Nucleus accumbens (tissue), 56 donors: ENCODE measurements around the gene DIS3L2.
"Not testable (repeated sequence)": the region's sequence is repeated elsewhere in the genome, so short reads cannot be mapped to it uniquely, and the experiment has no call there.

Source experiments
- DNase-seq, 56 donors: peaks; one replicate each; lab custom pipeline; 2025; lab: John Stamatoyannopoulos, UW

DIS3L2 gene

DNA sequence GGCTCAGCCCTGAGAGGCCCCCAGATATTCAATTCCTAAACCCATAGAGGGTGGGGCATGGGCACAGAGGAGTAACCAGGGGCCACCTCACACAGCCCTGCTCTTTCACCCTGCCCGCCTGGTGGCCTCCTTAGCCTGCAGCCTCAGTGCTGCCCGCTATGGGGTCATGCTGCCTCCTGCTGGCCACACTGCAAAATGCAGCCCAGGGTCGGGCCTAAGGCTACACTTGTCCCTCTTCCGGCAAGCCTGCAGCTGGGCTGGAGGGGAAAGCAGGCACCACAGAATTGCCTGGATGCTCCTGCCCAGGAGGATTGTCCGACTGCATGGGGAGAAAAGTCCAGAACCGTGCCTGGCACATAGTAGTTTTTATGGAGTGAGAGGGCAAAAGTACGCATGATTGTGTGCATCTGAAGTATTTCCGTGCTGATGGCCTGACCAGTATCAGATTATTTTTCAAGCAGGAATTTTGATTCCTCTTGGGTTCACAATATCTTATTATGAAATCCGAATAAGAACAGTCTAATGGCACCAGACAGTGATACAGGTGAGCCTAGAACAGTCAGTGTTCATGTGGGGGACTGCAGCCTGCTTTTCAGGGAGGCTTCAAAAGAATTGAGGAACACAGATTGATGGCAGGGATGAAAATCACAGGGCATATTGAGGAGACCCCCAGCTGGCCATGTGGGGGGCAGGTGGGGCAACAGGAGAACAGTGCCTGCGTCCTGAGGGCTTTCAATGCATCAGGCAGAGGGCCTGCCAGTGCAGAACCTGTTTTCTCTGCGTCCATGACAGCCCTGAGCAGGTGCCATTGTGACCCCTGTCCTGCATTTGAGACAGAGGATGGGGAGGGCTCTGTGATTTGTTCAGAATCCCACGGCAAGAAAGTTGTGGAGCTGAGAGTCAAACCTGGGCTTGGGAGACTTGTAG, 365.9 kb downstream of the DIS3L2 start:
- peak in 45 of 56 donors; percentile 12 to 77 (median 44) for DNase-seq

DNA sequence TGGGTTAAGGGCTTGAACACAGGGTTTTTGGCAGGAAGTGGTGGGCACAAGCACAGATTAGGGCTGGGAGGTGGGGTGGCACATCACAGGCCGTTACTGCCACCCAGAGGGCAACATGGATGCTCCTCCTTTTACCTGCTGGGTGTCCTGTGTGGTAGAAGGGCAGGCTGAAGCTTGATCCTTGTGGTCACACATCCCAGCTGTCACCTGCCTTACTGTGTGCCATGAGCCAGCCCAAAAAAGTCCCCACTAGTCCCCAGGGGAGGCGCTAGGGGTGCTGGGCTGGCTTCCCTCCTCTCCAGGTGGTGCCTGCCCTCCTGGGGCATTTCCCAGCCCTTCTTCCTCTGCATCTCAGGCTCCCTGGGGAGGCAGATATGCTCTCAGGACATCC, 366.5 kb downstream of the DIS3L2 start:
- no peak for DNase-seq

DNA sequence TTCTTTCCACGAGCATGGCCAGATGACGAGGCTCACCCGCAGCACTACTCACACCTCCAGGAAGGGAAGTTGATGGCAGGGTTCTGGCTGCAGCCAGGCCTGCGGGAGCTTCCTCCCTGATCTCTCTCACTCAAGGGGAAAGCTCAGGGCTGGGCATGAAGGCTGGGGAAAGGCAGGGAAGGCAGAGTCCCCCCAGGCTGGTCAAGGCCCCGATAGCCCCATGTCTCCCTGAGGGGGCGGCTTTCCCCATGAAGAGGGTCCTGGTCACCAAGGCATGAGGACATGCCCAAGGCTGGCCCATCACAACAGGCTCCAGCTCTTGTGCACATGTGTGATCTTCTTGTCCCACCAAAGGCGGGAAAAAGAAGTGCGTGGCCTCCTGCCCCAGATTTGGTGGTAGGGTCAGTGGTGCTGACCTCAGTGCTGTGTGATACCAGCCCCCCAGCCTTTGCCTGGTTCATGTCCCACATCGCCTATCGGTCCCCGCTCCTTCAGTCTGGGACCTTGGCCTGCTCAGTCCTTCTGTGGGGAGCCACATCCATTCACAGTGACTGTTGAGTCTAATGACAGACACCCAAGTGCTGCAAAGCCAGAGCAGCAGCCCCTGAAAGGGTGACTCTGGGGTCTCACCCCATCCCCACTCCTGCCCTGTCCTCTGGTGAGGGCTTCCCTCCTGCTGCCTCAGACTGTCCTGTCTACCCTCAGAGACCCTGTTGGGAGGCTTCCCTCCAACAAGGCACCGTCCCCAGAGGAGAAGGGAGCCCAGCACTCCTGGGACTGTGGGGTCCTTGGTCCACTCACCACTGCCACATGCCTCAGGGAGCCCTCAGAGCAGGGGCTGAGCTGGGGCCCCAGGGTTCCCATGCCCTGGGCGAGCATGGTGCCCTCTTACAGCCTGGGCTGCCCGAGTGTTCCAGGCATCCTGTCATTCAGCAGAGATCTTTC, 367.3 kb downstream of the DIS3L2 start:
- DNase-seq: no peak

DNA sequence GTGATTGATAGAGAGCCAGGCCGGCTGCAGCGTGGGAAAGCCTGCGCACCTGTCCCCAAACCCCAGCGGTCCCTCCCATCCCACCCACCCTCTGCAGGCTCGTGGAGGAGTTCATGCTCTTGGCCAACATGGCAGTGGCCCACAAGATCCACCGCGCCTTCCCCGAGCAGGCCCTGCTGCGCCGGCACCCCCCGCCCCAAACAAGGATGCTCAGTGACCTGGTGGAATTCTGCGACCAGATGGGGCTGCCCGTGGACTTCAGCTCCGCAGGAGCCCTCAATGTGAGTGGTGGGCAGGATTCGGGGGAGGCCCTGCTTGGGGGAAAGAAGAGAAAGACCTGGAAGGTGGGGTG, 368.2 kb downstream of the DIS3L2 start:
- DNase-seq: no peak

DNA sequence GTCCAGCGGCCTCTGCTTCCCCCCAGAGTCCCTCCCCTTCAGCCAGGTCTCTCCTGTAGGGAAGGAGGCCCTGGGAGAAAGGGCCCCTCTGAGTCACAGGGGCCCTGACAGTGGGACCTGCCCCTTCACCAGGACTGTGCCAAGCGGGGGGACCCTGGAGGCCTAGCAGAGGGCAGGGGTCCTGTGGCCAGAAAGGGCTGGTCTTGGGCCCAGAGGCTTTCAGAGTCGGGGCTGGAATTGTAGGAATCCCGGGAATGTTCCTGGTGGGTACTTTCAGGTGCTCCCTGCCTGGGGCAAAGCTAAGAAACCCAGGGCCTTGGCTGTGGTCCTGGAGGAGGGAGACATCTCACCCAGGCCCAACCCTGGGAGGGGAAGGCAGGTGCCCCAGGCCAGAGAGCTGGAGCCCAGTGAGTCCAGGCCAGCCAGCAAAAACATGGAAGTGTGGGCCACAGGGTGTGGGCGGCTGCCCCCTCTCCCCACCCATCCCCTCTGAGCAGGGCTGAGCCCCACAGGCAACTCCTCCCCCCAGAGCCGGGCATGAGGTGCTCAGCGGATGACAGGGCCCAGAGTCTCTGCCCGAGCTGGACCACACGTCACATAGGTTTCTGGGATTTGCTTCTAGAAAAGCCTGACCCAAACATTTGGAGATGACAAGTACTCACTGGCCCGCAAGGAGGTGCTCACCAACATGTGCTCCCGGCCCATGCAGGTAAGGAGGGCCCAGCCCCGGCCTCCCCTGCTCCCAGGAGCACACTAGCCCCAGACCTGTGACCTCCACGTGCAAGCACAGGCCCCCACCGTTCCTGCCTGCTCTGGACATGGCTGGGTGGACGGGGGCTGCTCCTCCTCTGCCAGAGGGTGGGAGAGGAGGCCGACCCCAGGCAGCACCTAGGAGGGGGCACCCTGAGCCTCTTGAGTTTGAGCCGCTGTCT, 368.8 kb downstream of the DIS3L2 start:
- DNase-seq: no peak

DNA sequence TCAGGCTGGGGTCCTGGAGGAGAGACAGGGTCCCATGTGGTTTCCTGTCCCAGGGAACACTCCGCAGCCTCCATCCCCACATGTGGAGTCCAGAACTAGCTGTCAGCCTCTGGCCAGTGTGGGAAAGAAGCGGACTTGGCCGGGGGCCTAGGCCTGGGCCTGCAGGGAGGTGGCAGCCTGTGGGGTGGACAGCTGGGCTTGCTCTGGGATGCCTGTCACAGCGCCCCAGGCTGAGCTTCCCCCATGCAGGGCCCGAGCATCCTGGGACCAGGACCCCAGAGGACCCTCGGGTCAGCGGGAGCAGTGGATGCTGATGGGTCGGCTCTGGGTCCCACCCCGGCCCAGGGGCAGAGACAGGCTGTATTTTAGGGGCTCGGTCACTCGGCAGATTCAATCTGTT, 369.5 kb downstream of the DIS3L2 start:
- not testable (repeated sequence) for DNase-seq

DNA sequence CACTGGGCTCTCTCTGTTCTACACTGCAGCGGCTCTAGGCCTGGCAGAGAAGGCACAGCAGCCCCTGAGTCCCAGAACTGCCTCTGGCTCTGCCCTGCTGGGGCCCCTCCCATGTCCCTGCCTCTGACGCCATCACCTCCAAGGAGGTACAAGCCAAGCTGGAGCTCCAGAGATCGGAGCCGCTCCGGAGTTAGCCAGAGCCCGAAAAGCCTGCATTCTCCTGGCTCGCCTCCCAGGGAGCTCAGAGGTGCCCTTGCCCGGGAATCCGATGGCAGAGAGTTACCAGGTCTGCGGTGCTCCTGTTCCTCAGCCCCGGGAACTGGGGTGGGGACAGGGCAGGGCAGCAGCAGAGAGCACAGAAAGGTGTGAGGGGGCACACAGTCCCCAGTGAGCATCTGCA, 370.1 kb downstream of the DIS3L2 start:
- not testable (repeated sequence) for DNase-seq

DNA sequence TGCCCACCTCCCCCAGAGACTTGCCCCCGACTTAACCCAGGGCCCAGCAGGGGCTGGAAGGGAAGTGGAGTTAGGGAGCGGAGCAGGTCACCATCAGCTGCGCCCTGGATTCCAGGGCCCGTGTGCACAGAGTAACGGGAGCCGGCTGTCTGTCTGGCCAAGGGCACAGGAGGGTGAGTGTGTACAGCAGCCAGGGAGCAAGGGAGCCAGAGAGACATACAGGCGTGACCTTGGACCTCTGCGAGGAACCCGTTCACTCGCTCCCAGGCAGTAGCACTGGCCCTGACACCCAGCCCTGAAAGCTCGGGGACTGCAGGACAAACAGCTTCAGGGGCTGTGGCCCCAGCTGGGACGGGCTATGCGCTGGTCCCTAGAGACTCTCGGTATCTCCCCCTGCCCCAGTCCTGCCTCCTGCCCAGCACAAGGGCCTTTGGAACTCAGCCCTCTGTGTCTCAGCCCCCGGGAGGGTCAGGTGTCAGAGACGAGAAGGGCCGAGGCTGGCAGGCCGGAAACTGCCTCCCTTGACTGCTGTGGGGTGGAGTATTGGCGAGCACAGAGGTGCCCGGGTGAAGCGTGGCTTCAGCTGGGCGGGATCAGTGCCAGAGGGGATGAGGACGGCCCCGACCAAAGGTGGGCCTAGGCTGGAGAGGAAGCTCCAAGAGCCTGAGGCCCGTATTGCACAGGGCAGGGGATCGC, 370.9 kb downstream of the DIS3L2 start:
- DNase-seq: not testable (repeated sequence)

DNA sequence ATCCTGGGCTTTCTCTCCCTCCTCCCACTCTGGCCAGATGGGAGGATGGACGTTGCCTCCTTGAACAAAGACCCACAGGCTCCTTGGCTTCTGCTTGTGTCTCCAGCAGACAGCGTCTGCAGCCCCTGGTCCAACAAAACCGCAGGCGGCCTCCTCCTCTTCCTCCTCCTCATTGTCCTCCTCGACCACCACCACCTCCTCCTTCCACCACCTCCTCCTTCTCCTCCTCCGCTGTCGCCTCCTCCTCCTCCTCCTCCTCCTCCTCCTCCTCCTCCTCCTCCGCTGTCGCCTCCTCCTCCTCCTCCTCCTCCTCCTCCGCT, 371.4 kb downstream of the DIS3L2 start:
- no peak for DNase-seq

DNA sequence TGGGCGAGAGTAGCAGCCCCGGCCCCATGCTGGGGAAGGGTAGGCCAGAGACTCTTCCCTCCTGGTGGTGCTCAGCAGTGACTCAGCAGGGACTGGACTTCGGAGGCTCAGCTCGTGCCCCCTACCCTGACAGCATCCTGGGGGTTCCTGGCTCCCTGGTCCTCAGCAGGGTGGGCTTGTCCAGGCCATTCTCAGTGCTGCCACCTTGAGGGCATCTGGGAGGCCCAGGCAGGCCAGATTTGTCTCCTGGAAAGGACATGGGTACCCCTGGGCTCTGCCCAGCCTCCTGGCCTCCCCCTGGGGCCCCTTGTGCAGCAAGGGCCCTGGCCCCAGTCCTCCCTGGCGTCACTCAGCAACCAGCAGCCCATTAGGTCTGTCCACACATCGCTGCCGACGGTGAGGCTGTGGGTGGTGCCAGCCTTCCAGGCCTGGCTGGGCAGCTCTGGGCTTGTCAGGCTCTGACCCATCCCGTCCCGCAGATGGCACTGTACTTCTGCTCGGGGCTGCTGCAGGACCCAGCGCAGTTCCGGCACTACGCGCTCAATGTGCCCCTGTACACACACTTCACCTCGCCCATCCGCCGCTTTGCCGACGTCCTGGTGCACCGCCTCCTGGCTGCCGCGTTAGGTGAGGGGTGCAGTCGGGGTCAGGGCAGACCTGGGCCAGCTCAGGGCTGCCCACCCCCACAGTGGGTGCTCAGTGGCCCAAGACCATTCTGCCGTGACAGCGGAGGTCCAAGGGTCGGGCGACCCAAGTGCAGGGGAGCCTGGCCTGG, 372.0 kb downstream of the DIS3L2 start:
- no peak for DNase-seq

DNA sequence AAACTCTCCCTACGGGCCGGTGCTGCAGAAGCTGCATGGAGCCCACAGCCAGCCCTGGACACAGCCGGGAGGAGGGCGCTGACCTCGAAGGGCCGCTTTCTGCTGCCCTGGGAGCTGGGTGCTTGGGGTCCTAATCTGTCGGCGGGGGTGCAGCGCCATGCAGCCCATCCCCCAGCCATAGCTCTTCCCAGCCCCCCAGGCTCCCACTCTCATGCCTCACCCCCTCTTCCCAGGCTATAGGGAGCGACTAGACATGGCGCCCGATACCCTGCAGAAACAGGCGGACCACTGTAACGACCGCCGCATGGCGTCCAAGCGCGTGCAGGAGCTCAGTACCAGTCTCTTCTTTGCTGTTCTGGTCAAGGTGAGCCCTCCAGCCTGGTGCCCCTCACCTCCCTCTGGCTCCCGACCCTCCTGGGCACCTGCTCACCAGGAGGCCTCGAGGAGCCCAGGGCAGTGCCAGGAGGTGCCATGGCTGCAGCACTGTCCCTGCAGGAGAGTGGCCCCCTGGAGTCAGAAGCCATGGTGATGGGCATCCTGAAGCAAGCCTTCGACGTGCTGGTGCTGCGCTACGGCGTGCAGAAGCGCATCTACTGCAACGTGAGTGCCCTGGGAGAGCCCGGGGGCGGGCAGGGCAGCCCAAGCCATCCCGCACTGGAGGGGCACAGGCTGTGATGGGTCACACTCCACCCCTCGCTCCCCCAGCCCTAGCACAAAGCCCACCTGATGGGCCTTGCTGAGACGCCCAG, 372.8 kb downstream of the DIS3L2 start:
- DNase-seq: not testable (repeated sequence)

DNA sequence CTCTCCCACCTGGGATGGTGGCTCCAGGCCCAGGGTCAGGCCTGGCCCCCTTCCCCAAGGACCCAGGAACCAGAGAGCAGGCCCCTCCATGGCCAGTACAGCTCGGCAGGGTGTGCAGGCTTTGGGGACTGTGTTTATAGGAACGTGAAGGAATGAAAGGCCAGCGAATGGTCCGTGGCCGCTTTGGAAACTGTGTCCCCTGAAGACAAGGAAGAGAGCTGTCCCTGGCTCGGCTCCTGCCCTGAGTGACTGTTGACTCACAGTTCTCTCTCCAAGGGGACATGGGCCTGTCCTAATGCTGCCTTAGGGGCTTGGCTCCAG, 373.3 kb downstream of the DIS3L2 start:
- not testable (repeated sequence) for DNase-seq

DNA sequence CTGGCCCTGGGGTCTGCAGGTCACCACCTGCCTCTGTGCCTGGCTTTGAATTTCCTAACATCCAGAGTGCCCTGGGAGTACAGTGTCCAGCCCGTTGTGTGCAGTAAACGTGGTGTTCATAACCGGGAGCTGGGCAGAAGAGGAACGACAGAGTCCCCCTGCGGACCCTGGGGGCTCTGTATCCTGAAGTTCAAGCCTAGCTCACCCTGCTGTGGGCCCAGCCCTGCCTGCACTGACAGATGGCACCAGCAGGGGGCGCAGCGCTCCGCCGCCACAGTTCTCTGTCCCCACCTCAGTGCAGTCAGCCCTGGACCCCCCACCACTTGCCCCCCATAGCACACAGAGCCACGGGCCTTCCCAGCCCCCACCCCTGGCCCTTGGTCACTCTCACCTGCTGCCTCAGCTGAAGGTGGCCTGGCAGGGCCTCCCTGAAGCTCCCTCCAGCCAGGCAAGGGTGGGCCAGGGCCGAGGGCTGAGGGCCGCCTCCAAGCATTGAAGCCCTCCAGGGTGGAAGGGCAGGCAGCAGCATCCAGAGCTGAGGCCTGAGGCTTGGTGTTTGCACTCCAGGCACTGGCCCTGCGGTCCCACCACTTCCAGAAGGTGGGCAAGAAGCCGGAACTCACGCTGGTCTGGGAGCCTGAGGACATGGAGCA, 373.8 kb downstream of the DIS3L2 start:
- not testable (repeated sequence) for DNase-seq

DNA sequence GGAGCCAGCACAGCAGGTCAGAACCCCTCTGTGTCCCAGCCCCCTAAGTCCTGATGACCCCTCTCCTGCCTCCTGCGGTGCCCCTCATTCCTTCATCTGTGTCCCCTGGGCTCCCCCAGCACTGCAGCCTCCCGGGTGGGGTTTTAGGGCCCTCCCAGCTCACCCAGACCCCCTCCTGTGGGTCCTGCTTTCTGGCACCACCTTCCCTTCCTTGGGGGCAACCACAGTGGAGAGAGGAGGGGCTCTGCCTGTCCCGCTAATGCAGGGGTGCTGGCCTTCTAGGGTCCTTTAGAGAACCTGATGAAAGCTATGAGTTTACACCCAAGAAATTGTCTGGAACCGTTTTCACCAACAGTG, 374.3 kb downstream of the DIS3L2 start:
- DNase-seq: no peak

DNA sequence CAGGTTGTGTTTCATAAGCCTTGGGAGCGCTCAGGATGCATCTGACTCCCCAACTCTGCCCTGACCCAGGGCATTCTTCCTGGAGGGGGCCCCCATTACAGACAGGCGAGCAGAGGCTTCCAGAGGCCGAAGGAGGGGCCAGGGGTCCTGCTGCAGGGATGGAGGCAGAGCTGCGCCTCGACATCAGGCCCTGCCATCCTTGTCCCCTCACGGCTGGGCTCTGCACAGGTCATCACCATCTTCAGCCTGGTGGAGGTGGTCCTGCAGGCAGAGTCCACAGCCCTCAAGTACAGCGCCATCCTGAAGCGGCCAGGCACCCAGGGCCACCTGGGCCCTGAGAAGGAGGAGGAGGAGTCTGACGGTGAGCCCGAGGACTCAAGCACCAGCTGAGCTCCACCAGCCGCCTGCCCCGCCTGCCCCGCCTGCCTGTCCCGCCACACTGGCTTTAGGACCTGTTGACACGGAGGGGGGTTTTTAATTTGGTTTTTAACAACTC, 374.8 kb downstream of the DIS3L2 start:
- no peak for DNase-seq

DNA sequence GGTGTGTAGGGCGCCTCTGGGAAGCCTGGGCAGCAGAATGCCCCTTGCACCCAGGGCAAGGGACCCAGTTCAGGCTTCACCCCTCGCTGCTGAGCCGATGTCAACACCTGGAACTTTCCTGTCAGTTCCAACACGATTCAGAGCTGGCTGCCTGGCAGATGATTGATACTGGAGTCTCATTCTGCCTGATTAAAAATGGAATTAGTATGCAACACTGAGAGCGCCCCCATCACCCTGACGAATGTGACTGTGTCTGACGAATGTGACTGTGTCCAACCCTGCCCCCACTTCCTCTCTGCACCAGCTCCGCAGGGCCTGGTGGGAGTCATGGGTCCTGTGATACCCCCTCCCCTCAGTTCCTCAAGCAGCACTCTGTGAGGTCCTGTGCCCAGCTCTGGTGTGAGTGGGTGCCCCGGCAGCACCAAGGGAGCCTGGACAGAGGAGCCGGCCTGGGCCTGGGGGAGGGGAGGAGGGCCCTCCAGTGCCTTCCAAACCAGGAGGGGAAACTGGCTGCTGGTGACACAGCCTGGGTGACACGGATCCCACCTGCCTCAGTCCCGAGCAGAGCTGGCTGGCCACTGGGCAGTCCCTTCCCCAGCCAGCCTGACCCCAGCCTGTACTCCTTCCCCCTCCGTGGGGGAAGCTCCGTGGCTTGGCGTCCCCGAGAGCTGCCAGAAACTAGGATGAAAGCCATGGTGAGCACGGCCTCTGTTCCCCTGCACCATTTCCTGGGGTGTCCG, 375.6 kb downstream of the DIS3L2 start:
- DNase-seq: peak in 8 of 56 donors; percentile 12 to 45 (median 22)
